GM12891 (cell line): ENCODE results near the gene TMEM161A.

Experiments
- POLR2A ChIP-seq: IDR thresholded peaks from 2 replicates; pipeline ENCODE4 v1.6.1; 2011; ENCODE audit warnings: low read depth, low read length, control low read depth
- POLR2AphosphoS5 ChIP-seq: IDR thresholded peaks from 2 replicates; pipeline ENCODE4 v1.6.1; 2011; ENCODE audit warnings: low read depth, low read length, control low read depth
- SPI1 ChIP-seq: IDR thresholded peaks from 2 replicates; pipeline ENCODE4 v1.6.1; 2011; ENCODE audit warnings: low read depth, low read length, control low read depth
- TAF1 ChIP-seq: IDR thresholded peaks from 2 replicates; pipeline ENCODE4 v1.6.1; 2011; ENCODE audit warnings: low read depth, low read length, control low read depth

- TF ChIP-seq TAF1 (no peak), POLR2A (no peak), POLR2AphosphoS5 (no peak), SPI1 (no peak)
Observed at GRCh38 chr19:19146865-19147264, 8.6 kb upstream of the TMEM161A start.
